Measurements from ENCODE around the gene GZMA.
"Not testable (repeated sequence)": the region's sequence is repeated elsewhere in the genome, so short reads cannot be mapped to it uniquely, and the experiment has no call there.

GZMA gene

GRCh38 chr5:55102348-55102747 lies at the start of gene GZMA:
Gene GZMA, plus strand, starts transcription at chr5:55102646. Its CDS starts 37 bp downstream, at chr5:55102683.
- intact Hi-C loops (cut with DNase I) = no loop called here

GRCh38 chr5:55055183-55055582 lies 47.3 kb upstream of the GZMA start:
- intact Hi-C loops (cut with DNase I) = no loop called here

More at GRCh38 chr5:55102348-55102747, at the start of gene GZMA:
- no peak for DNase-seq

GRCh38 chr5:55062039-55062779 lies 40.2 kb upstream of the GZMA start:
- no peak for DNase-seq
- intact Hi-C loops (cut with DNase I) = no loop called here

More at GRCh38 chr5:55055183-55055582, 47.3 kb upstream of the GZMA start:
- DNase-seq = no peak

GRCh38 chr5:55063220-55063863 lies 39.1 kb upstream of the GZMA start:
- intact Hi-C loops (cut with DNase I) = no loop called here
- DNase-seq = no peak

- intact Hi-C loops (cut with DNase I) = no loop called here
- no peak for DNase-seq
Observed at GRCh38 chr5:55063899-55064298, 38.5 kb upstream of the GZMA start.

- no peak for DNase-seq
- intact Hi-C loops (cut with DNase I) = no loop called here
Observed at GRCh38 chr5:55064523-55064922, 37.9 kb upstream of the GZMA start.

- intact Hi-C loops (cut with DNase I) = no loop called here
Observed at GRCh38 chr5:55066277-55066676, 36.2 kb upstream of the GZMA start.

GRCh38 chr5:55070968-55071367 lies 31.5 kb upstream of the GZMA start:
- DNase-seq = no peak
- intact Hi-C loops (cut with DNase I) = no loop called here

More at GRCh38 chr5:55066277-55066676, 36.2 kb upstream of the GZMA start:
- DNase-seq = no peak

- intact Hi-C loops (cut with DNase I) = no loop called here
- DNase-seq = no peak
Observed at GRCh38 chr5:55071413-55071812, 31.0 kb upstream of the GZMA start.

GRCh38 chr5:55072666-55073065 lies 29.8 kb upstream of the GZMA start:
- intact Hi-C loops (cut with DNase I) = no loop called here

GRCh38 chr5:55073211-55073610 lies 29.2 kb upstream of the GZMA start:
- DNase-seq = no peak
- intact Hi-C loops (cut with DNase I) = no loop called here

More at GRCh38 chr5:55072666-55073065, 29.8 kb upstream of the GZMA start:
- DNase-seq = no peak

GRCh38 chr5:55081541-55081940 lies 20.9 kb upstream of the GZMA start:
- intact Hi-C loops (cut with DNase I) = no loop called here
- no peak for DNase-seq

GRCh38 chr5:55089301-55089700 lies 13.1 kb upstream of the GZMA start:
- DNase-seq; intact Hi-C loops (cut with DNase I): not testable (repeated sequence)

GRCh38 chr5:55091011-55091410 lies 11.4 kb upstream of the GZMA start:
- DNase-seq; intact Hi-C loops (cut with DNase I): not testable (repeated sequence)

GRCh38 chr5:55096182-55096581 lies 6.3 kb upstream of the GZMA start:
- intact Hi-C loops (cut with DNase I) = no loop called here
- DNase-seq = no peak

- DNase-seq = no peak
- intact Hi-C loops (cut with DNase I) = no loop called here
Observed at GRCh38 chr5:55096861-55097260, 5.6 kb upstream of the GZMA start.

GRCh38 chr5:55101148-55101547 lies 1.3 kb upstream of the GZMA start:
- intact Hi-C loops (cut with DNase I); DNase-seq: not testable (repeated sequence)

GRCh38 chr5:55101556-55102276 lies 730 bp upstream of the GZMA start:
- DNase-seq = no peak
- intact Hi-C loops (cut with DNase I) = no loop called here

GRCh38 chr5:55104036-55104772 lies 1.8 kb downstream of the GZMA start:
- no peak for DNase-seq
- intact Hi-C loops (cut with DNase I) = no loop called here

Data from head of caudate nucleus (tissue), 42 donors.